Occipital lobe (tissue), 2 donors: ENCODE measurements around the gene AURKAIP1. TPM values are rescaled to one million over a fixed set of nuclear protein-coding genes. Genes with fewer than 3 reads are reported as not detected.
"Not testable (repeated sequence)": the region's sequence is repeated elsewhere in the genome, so short reads cannot be mapped to it uniquely, and the experiment has no call there.

Source experiments
- DNase-seq: peaks from one replicate; lab custom pipeline; 2025; lab: John Stamatoyannopoulos, UW
- total RNA-seq: library from RNA; depleted of rRNA; stranded (reverse); fragments of >200 nt; gene quantifications from one replicate; pipeline ENCODE4 v1.2.3, GENCODE V29; 2014

AURKAIP1 gene
- total RNA-seq, 1 donor from 2014 or later: 26.2 TPM

DNA sequence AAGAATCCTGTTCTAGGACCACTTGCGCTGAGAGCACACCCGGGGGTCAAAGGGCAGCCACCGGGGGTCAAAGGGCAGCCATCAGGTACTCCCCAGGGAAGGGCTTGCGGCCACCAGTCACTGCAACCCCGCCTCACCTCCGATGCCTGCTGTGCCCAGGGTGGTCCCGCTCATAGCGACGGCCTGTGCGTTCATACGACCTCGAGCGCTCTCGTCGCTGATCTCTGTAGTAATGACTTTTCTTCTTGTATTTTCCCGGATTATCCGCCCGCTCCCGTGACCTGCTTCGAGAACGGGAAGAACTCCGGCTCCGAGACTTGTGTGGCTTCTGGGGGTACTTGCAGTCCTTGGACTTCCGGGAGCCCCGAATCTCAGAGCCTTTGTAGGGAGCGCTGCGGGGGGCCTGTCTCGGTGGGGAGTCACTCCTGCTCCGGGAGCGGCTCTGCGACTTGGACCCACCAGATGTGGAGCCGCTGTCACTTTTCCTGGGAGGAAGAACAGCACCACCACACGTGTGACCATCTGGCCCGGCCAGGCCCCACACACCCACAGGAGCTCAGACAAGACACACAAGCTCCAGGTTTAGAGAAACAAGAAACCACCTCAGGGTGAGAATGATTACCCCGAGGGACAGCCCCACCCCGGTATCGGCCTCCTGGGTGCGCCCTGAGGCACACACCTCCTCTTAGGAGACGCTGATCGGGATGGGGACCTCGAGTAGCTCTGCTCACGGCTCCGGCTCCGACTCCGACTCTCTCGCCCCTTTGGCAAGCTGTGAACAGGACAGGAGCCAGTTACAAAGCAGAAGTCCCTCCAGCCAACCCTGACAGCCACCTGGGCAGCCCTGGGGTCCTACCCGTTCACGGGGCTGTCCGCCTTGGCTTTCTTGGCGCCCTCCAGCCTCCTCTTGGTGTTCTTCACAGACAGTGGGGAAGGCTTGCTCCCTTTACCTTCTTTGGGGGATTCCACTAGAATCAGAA lies 12.4 kb upstream of the AURKAIP1 start:
- DNase-seq: no peak

DNA sequence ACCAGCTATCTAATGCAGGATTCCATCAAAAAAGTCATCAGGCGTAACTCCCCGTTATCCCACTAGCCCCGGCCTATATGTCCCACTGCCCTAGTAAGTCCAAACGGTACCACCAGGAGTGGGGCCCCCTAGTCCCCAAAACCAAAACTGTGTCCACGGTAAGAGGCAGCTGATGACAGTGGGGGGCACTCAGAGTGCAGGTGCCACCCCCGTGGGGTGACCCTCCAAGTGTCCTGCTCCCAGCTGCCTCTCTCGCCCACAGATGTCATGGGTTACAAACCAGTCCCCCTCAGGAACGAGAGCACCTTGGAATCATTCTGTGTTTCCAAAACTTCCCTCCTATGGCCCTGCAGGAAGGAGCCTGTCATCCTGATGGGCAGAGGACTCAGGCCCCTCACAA lies 10.9 kb upstream of the AURKAIP1 start:
- DNase-seq: no peak

DNA sequence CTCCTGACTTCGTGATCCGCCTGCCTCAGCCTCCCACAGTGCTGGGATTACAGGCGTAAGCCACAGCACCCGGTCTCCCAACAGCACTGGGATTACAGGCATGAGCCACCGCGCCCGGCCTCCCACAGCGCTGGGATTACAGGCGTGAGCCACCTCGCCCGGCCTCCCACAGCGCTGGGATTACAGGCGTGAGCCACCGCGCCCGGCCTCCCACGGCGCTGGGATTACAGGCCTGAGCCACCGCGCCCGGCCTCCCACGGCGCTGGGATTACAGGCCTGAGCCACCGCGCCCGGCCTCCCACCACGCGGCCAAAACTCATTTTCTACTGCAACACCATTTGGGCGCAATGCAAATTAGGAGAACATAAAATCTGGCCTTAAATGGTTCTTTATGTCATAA lies 10.3 kb upstream of the AURKAIP1 start:
- DNase-seq: not testable (repeated sequence)

DNA sequence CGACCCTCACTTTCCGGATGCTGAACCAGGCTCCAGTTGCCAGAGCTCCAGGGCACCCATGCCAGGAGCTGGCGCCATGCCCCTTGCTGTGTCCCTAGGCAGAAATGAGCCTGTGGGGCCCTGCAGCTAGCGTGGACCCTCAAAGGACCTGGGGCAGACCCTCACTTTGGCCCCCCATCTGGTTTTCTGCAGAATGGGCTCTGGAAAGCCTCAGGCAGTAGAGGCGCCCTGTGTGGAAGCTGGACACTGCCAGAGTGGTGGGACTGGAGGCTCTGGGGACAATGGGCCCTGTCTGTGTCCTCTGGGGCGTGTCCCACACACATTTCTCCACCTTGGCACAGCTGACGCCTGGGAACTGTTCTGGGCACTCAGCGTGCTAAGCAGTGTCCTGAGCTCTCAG lies 6.3 kb upstream of the AURKAIP1 start:
- DNase-seq: no peak

DNA sequence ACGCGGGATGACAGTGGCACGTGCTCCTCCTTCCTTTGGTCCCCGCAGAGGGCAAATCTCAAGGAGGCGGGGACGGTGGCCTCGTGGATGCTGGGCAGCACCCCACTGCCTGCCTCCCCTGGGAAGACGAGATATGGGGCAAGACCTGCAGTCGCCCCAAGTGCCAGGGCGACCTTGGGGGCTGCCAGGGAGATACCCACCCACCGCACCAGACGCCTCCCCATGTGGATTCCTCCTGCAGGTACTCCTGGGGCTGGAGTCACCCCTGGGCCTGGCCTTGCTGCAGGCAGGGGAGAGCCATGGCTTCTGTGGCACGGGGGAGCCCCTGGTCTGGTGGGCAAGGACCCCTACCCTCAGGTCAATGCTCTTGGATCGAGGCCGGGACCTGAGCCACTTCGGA lies 5.9 kb upstream of the AURKAIP1 start:
- no peak for DNase-seq

DNA sequence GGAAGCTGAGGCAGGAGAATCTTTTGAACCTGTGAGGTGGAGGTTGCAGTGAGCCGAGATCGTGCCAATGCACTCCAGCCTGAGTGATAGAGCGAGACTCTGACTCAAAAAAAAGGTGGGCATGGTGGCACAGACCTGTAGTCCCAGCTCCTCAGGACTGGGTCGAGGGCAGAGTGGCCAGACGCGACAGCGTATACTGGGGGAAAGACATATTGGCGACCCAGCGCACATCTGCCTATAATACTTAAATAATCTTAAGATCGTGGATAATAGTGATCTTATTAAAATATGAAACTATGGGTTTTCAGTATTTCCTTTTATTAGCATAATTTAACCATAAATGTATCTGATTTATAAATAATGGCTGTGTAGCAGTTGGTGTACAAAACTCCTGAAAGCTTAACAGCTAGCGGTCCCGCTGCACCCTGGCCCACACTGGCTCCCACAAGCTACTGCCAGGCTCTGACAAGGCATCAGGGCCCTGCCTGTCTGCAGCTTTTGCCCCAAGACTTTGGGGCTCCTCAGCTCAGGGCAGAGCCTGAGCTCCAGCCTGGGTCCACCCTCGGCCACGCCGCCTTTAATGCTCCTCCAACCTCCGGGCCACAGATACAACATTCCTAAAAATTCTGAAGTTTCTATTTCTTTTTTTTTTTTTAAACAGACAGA lies 2.7 kb upstream of the AURKAIP1 start:
- no peak for DNase-seq

DNA sequence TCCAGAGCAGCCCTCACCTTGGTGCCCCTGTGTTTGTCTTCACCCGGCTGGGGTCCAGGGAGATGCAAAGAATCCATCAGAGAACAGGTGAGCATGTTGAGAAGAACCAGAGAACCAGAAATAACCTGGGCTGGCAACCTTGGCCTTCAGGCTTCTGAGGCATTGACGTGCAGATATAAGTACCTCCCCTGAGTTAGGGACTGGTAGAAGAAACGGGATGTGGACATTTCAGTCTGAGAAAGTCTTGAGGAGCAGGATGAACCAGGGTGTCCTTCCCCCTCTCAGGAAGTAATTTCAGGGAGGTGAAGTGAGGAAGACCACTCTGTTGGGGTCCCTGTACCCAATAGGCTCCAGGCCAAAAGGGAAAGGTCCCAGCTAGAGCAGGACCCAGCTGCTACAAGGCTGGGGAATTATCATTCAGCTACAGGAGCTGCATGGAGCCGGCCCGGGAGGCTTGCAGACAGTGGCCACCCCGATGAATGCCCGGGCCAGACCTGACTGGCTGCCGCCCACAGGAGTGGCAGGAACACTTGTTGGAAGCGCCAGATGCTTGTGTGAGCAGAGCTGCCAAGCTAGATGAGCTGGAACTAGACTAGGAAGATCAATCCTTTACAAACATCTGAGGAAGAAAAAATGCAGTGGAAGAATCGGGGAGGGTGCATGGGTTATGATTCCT lies 1.7 kb upstream of the AURKAIP1 start:
- no peak for DNase-seq

DNA sequence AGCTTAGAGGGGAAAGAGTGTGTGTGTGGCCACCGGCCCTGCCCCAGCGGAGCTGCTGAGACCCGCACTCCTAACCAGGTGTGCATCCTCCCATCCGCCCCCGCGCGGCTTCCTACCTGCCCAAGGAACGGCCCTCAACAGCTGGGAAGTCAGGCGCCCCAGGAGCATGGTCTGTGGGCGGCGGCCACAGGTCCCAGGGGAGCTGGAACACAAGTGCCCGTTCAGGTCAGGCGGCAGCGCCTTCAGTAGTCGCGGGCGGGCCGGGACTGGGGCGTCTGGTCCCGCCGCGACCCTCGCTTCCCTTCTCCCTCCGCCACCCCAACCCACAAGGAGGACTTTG lies 448 bp downstream of the AURKAIP1 start:
- no peak for DNase-seq

DNA sequence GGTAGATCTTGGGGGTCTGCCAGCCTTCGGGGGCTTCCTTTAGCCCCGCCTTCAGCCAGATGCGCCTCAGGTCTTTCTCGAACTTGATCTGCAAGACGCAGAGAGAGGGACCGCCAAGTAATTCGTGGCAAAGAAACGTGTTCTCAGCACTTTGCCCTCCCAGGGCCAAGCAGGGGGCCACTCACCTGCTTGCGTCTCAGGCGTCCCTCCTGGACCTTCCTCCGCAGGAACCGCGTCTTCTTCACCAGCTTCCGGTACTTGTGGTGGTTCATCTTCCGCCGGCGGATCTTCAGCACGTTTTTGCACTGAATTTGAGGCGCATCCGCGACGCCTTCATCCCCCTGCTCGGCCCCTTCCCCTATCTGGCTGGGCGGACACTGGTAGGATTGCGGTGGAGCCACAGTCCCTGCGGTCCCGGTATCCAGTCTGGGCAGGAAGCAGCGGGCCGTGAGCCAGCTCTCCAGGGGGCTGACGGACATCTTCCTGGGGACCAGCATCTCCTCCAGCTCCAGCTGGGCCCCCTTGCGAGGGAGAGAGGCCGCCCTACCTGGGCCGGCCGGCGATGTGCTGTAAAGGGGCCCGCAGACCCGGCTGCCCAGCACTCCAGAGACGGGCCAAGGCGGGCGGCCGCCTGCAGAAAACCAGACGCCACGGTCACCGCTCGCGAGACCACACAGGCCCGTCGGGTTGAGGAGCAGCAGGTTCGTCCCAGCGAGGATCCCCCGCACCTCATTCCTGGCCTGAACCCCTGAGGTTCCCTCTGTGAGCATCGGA lies 1.0 kb downstream of the AURKAIP1 start:
- DNase-seq: no peak

DNA sequence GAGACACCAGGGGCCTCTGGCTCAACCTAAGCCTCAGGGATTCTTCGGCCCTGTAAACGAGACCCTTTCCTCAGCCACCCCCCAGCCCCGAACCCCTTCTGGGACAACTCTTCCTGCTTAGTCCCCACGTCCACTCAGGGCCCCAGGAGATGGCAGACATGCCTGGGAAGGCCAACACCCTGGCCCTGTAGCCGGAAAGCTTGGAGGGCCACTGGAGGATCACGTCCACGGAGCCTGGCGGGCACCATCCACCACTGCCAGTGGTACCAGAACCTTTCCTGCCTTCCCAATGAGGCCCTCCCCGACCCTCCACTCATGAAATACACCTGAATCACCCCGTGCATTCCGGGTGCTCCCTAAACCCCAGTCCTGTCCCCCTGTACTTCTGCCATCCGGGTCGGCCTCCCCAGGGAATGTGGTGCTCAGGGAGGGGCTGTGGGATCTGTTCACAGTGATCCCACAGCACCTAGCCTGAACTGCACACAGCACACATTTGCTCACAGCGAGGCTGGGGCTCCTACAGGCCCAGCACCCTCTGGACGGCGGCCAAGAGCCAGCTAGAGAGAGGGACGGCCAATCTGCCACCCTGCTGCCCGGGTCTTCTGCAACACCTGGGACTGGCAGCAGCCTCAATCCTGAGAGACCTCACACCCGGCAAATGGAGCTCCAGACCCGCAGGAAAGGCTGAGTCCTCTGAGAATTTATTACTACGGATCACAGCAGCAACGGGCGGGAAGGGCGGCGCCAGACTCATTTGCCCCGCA lies 1.8 kb downstream of the AURKAIP1 start:
- no peak for DNase-seq

DNA sequence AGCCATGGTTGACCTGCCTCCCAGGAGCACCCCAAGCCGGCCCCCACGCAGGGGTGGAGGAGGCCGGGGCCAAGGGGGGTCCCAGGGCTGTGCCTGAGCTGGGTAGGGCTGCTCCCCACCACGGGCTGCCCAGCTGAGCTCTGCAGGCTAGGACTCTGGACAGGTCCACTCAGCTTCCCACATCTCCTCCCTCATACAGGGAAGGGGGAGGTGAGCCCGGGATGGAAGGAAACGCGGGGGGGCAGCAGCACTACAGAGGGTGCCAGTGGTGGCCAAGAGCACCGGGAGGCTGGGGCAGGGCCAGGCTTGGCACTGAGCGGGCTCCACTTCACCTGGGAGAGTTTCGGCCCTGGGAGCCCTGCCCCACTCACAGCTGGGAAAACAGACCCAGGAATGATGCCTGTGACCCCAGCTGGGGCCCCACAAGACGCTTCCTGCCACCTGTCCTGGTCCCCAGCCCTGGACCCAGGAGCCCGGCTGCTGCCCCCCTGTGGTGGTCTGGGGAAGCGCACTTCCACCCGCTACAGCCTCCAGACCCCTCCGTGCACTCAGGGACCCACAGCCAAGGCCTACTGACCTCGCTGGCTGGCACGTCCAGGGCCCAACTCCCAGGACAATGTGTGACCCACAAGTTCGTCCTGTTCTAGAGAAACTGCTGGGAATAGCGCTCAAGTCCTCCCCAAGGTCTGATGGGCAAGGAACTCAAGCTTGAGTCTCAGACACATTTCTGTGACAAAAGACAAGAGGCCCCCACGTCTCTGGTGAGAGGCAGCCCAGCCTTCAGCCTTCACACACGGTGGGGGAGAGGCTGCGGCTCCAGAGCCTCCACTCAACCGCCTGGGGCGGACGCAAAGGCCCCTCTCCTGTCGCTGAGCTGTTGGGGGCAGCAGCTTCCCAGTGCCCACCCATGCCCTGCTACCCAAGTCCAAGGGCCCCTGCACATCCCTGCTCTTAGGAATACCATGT lies 3.0 kb downstream of the AURKAIP1 start:
- no peak for DNase-seq

DNA sequence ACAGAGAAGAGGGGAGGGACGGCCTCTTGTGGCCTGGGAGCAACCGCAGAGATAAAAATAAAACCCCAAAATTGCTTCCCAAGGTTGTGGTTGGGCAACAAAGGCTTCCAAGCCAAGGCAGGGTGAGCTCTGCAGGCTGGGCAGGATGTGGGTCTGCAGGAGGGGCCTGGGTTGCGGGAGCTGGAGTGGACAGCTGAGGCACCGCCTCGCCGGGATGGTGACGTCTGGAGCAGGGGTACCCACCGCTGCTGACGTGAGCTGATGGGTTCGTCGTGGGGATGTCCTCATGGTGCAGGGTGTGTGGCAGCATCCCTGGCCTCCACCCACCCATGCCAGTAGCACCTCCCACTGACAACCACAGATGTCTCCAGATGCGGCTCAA lies 3.7 kb downstream of the AURKAIP1 start:
- DNase-seq: no peak

DNA sequence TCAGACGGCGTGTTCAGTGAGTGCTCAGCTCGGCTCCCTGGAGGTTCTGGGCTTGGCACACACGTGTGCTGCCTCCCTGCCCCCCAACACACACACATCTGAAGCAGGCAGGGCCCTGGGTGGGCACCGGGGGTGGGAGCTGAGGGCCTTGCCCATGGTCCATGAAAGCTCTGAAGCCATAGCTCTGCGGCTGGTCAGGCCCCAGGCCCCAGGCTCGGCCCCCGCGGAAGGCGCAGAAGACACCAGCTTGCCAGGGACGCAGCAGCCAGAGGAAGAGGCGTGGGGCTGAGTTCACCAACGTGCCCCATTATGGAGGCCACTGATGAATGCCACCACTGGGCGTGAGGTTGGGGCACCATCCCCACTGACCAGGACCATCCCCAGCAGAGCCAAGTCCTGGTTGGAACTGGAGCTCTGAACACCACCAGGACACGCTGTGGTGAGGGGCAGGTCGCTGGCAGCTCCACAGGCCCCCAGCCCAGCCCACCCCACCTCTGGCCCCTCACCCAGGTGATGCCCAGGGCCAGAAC lies 4.2 kb downstream of the AURKAIP1 start:
- no peak for DNase-seq

DNA sequence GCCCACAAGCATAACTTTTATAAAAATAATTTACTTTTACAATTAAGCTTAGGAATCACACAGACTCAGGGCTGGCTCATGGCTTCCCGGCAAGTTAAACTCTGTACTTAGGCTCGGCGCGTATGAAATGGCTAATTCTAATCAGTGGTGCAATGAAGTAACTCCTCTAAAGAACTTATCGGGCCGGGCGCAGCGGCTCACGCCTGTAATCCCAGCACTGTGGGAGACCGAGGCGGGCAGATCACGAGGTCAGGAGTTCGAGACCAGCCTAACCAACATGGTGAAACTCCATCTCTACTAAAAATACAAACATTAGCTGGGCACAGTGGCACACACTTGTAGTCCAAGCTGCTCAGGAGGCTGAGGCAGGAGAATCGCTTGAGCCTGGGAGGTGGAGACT lies 4.9 kb downstream of the AURKAIP1 start:
- DNase-seq: not testable (repeated sequence)

DNA sequence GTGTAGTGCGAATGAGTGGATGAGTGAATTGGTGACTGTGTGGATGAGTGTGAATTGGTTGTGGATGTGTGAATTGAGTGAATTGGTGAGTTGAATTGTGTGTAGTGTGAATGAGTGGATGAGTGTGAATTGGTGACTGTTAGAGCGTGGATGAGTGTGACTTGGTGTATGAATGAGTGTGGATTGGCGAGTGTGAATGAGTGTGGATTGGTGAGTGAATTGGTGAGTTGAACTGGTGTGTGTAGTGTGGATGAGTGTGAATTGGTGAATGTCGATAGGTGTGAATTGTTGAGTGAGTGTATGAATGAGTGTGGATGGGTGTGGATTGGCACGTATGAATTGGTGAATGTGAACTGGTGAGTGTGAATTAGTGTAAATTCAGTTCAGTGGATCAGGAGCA lies 7.7 kb downstream of the AURKAIP1 start:
- DNase-seq: no peak

DNA sequence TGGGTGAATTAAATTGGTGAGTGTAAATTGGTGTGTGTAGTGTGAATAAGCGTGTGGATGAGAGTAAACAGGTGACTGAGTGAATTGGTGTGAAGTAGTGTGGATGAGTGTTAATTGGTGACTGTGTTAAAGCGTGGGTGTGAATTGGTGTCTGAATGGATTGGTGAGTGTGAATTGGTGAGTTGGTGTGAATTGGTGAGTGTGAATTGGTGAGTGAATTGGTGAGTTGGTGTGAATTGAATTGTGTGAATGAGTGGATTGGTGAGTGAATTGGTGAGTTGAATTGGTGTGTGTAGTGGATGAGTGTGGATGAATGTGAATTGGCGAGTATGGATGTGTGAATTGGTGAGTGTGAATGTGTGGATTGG lies 8.3 kb downstream of the AURKAIP1 start:
- no peak for DNase-seq

DNA sequence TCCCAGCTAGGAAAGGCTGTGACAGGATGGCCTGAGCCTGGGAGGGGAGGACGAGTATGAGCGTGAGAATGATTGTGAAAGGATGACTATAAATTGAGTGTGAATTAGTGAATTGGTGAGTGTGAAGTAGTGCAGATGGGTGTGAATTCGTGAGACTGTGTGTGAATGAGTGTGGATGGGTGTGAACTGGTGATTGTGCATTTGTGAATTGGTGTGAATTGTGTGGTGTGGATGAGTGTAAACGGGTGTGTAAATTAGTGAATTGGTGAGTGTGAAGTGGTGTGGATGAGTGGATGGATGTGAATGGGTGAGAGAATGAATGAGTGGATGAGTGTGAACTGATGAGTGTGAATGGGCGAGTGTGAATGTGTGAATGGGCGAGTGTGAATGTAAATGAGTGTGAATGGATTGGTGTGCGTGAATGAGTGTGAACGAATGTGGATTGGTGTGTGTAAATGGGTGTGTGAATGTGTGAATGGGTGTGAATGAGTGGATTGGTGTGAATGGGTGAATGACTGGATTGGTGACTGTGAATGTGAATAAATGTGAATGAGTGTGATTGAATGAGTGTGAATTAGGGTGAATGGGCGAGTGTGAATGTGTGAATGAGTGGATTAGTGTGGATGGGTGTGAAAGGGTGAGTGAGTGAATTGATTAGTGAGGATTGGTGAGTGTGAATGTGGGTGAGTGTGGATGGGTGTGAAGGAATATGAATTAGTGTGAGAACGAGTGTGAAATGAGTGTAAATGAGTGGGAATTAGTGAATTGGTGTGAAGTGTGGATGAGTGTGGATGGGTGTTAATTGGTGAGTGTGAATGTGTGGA lies 8.9 kb downstream of the AURKAIP1 start:
- DNase-seq: no peak

DNA sequence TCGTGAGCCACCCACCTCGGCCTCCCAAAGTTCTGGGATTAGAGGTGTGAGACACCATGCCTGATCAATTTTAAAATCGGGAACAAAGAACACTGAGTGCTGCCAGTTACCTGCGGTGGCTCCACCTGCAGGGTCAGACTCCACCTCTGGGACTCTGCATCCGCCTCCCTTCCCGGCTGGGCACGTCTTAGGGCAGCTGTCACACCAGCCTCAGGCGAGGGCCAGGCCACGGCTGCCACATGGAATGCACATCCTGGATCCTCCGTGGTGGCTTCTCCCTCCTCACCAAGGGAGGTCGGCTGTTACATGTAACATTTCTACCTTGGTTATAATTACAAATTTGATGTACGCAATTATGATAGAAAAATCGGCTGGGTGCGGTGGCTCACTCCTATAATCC lies 10.7 kb downstream of the AURKAIP1 start:
- no peak for DNase-seq

DNA sequence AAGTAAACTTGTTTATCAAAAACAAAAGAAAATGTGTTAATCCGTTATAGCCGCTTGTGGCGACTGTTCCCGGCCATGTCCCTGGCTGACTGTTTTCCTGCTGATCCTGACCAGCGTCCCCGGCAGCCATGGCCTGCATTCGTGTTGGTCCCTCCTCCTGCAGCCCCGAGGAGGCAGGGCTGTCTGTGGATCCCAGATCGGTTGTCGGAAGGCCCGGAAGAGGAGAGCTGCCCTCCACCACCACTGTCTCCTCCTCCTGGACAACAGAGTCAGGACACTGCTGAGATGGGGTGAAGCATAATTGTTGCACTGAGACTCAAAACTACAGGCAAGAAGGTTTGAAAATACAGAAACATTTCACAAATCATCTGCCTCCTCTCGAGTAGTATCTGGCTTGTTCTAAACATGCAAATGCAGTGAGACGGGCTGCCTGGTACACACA lies 13.0 kb downstream of the AURKAIP1 start:
- no peak for DNase-seq
